Endodermal cell (in vitro differentiated cells): ENCODE measurements around the gene DPP10. TPM values are rescaled to one million over a fixed set of nuclear protein-coding genes. Genes with fewer than 3 reads are reported as not detected.

Experiments used
- DNase-seq: peaks from one replicate; pipeline ENCODE4 v3.0.0-alpha.2; 2017
- H3K27ac ChIP-seq: 2 replicates; pipeline ENCODE4 v1.5.1; 2013; ENCODE audit warnings: mild to moderate bottlenecking, low read depth, low read length, moderate library complexity
- H3K27me3 ChIP-seq: 2 replicates; pipeline ENCODE4 v1.6.1; 2013; ENCODE audit warnings: mild to moderate bottlenecking, low read length, moderate library complexity; ENCODE audit not compliant: insufficient read depth, control insufficient read depth, poor library complexity, severe bottlenecking
- H3K36me3 ChIP-seq: 2 replicates; pipeline ENCODE4 v1.7.0; 2013; ENCODE audit warnings: mild to moderate bottlenecking, low read length, moderate library complexity; ENCODE audit not compliant: control insufficient read depth, insufficient read depth
- H3K4me1 ChIP-seq: one replicate; pipeline ENCODE4 v1.7.0; 2013; ENCODE audit warnings: low read length; ENCODE audit not compliant: control insufficient read depth, insufficient read depth
- H3K4me3 ChIP-seq: 2 replicates; pipeline ENCODE4 v1.5.1; 2013; ENCODE audit warnings: mild to moderate bottlenecking, low read length, moderate library complexity
- H3K9ac ChIP-seq: 2 replicates; pipeline ENCODE4 v1.6.1; 2013; ENCODE audit warnings: mild to moderate bottlenecking, low read length, moderate library complexity; ENCODE audit not compliant: poor library complexity, severe bottlenecking; ENCODE audit errors: extremely low read depth
- H3K9me3 ChIP-seq: 2 replicates; pipeline ENCODE4 v1.6.1; 2013; ENCODE audit warnings: mild to moderate bottlenecking, low read length, moderate library complexity; ENCODE audit not compliant: control insufficient read depth
- H3K27ac Mint-ChIP-seq: 2 replicates; pipeline ENCODE4 v1.8.0; 2020; ENCODE audit warnings: mixed read lengths
- H3K27me3 Mint-ChIP-seq: 2 replicates; pipeline ENCODE4 v1.8.0; 2021; ENCODE audit warnings: mild to moderate bottlenecking, mixed read lengths; ENCODE audit not compliant: insufficient read depth
- H3K36me3 Mint-ChIP-seq: 2 replicates; pipeline ENCODE4 v1.8.0; 2020; ENCODE audit warnings: low read depth, mixed read lengths
- H3K4me1 Mint-ChIP-seq: 2 replicates; pipeline ENCODE4 v1.8.0; 2020; ENCODE audit warnings: mixed read lengths
- H3K4me3 Mint-ChIP-seq: 2 replicates; pipeline ENCODE4 v1.8.0; 2020; ENCODE audit warnings: mild to moderate bottlenecking, moderate library complexity, mixed read lengths
- H3K9me3 Mint-ChIP-seq: 2 replicates; pipeline ENCODE4 v1.8.0; 2020; ENCODE audit warnings: mild to moderate bottlenecking, mixed read lengths
- CTCF ChIP-seq: fragments of 200-600 bp; sonication (generic); conservative IDR thresholded peaks from 2 replicates; pipeline ENCODE4 v1.5.0; 2021; ENCODE audit warnings: antibody characterized with exemption, mild to moderate bottlenecking
- WGBS, 2 experiments: methylation state at CpG; one replicate each; pipeline versions ENCODE4 v1.1.5 to v1.1.7; 2013; ENCODE audit warnings: missing lambda C conversion rate in 2 of 2, mixed read lengths in 1 of 2; ENCODE audit not compliant: insufficient coverage in 1 of 2, insufficient read length in 1 of 2; 5-methylcytosine and 5-hydroxymethylcytosine counted together
- total RNA-seq, 2 donors: library from RNA; stranded (reverse); fragmentation: NEBNext Ultra II Directional in 1 of 2; extraction: Animal tissue kit (Norgen Biotek cat#: 25700) in 1 of 2; gene quantifications; 2 replicates in 1 of 2; 3 replicates in 1 of 2; pipeline ENCODE4 v1.2.1, GENCODE V29; 2021

Gene DPP10
- total RNA-seq, 2 donors from 2014 or later, result 8.2 to 19.2 TPM

DNA sequence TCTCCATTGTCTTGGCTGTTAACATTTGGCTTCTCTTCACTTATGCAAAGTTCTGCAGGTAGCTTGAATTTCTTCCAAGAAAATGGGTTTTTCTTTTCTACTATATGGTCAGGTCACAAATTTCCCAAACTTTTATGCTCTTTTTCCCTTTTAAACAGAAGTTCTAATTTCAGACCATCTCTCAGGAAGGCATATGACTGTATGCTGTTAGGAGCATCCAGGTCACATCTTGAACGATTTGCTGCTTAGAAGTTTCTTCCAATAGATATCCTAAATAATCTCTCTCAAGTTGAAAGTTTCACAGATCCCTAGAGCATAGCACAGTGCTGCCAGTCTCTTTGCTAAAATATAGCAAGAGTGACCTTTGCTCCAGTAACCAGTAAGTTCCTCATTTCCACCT, 932.5 kb downstream of the DPP10 start:
- Histone ChIP-seq H3K36me3 (peaks cover 25% of the 10 kb centered on the region), H3K27me3 (no peaks in the 10 kb centered on the region), H3K4me1 (no peaks in the 10 kb centered on the region), H3K9me3 (peaks cover 62% of the 10 kb centered on the region), H3K4me3 (peak overlapping the region; percentile 65), H3K9ac (no peak overlapping the region), H3K27ac (no peak overlapping the region)
- peaks cover 33% of the 10 kb centered on the region for H3K36me3 Mint-ChIP-seq
- H3K9me3 Mint-ChIP-seq, result peaks cover 58% of the 10 kb centered on the region
- TF ChIP-seq CTCF, result no peak
- no peak overlapping the region for H3K27ac Mint-ChIP-seq
- WGBS, 2 experiments, result 90% methylated on average over 1 of the region's 1 CpG; no CpG with 5 or more reads in 1 of the 2 experiments
- H3K4me1 Mint-ChIP-seq, result no peaks in the 10 kb centered on the region
- no peak for DNase-seq
- H3K4me3 Mint-ChIP-seq, result no peak overlapping the region
- no peaks in the 10 kb centered on the region for H3K27me3 Mint-ChIP-seq

- H3K9ac ChIP-seq, result no peak overlapping the region
- peaks cover 58% of the 10 kb centered on the region for H3K9me3 Mint-ChIP-seq
- H3K4me1 ChIP-seq, result peaks cover 2% of the 10 kb centered on the region
- H3K9me3 ChIP-seq, result peaks cover 28% of the 10 kb centered on the region
- no peaks in the 10 kb centered on the region for H3K36me3 ChIP-seq
- H3K27me3 ChIP-seq, result no peaks in the 10 kb centered on the region
- no peak for TF ChIP-seq CTCF
- H3K27ac Mint-ChIP-seq, result no peak overlapping the region
- DNase-seq, result no peak
- no peak overlapping the region for H3K27ac ChIP-seq
- H3K36me3 Mint-ChIP-seq, result peaks cover 22% of the 10 kb centered on the region
- no peak overlapping the region for H3K4me3 Mint-ChIP-seq
- H3K4me1 Mint-ChIP-seq, result peaks cover 25% of the 10 kb centered on the region
- no peak overlapping the region for H3K4me3 ChIP-seq
- peaks cover 10% of the 10 kb centered on the region for H3K27me3 Mint-ChIP-seq
Measured at GRCh38 chr2:115384399-115384798, 942.0 kb downstream of the DPP10 start.

- 73% methylated on average over 2 of the region's 2 CpGs; no CpG with 5 or more reads in 1 of the 2 experiments for WGBS, 2 experiments
- peak; percentile 73 for DNase-seq
- peaks cover 28% of the 10 kb centered on the region for H3K9me3 ChIP-seq
- H3K36me3 Mint-ChIP-seq, result peaks cover 18% of the 10 kb centered on the region
- peaks cover 25% of the 10 kb centered on the region for H3K4me1 Mint-ChIP-seq
- no peaks in the 10 kb centered on the region for H3K36me3 ChIP-seq
- H3K4me1 ChIP-seq, result peaks cover 2% of the 10 kb centered on the region
- H3K4me3 ChIP-seq, result no peak overlapping the region
- no peaks in the 10 kb centered on the region for H3K27me3 ChIP-seq
- H3K27ac ChIP-seq, result no peak overlapping the region
- peaks cover 8% of the 10 kb centered on the region for H3K27me3 Mint-ChIP-seq
- H3K4me3 Mint-ChIP-seq, result no peak overlapping the region
- H3K9me3 Mint-ChIP-seq, result peaks cover 39% of the 10 kb centered on the region
- peak; percentile 64 for TF ChIP-seq CTCF
- H3K27ac Mint-ChIP-seq, result no peak overlapping the region
- H3K9ac ChIP-seq, result no peak overlapping the region
Measured at GRCh38 chr2:115386465-115386864, 944.0 kb downstream of the DPP10 start.
